Ovary (tissue), 9 donors: ENCODE results near the gene ERCC5. TPM values are rescaled to one million over a fixed set of nuclear protein-coding genes. Genes with fewer than 3 reads are reported as not detected.

Experiments
- DNase-seq, 5 donors: peaks; one replicate each; pipeline ENCODE4 v3.0.0-alpha.2; 2019 to 2020
- H3K27ac ChIP-seq, 2 donors: fragments of 200-600 bp; one replicate each; pipeline versions ENCODE4 v1.5.1 to v1.8.0; 2019 to 2022
- H3K27me3 ChIP-seq: fragments of 200-600 bp; one replicate; pipeline ENCODE4 v1.8.0; 2022
- H3K36me3 ChIP-seq: fragments of 200-600 bp; sonication (generic); one replicate; pipeline ENCODE4 v1.5.1; 2019
- H3K4me1 ChIP-seq: one replicate; pipeline ENCODE4 v1.8.1; 2013; ENCODE audit warnings: mild to moderate bottlenecking, moderate library complexity; ENCODE audit not compliant: insufficient read depth
- H3K4me3 ChIP-seq: fragments of 200-600 bp; sonication (generic); one replicate; pipeline ENCODE4 v1.5.1; 2017
- H3K9me3 ChIP-seq, 2 donors: fragments of 200-600 bp in 1 of 2; sonication (generic) in 1 of 2; one replicate each; pipeline versions ENCODE4 v1.5.1 to v1.8.1; 2013 to 2019; ENCODE audit warnings: mild to moderate bottlenecking in 1 of 2, moderate library complexity in 1 of 2
- EP300 ChIP-seq: sonication (generic); formaldehyde crosslinking; IDR thresholded peaks from one replicate; pipeline ENCODE4 v1.6.1; 2017; ENCODE audit warnings: antibody characterized with exemption
- POLR2A ChIP-seq: fragments of 450-650 bp; IDR thresholded peaks from one replicate; pipeline ENCODE4 v1.6.1; 2017; ENCODE audit warnings: antibody characterized with exemption, mild to moderate bottlenecking, moderate library complexity
- WGBS, 3 donors: extraction: QIAGEN DNeasy Blood & Tissue Kit in 1 of 3; methylation state at CpG; one replicate each; pipeline versions ENCODE4 v1.1.5 to v1.1.7; 2013 to 2017; 5-methylcytosine and 5-hydroxymethylcytosine counted together
- intact Hi-C, 4 donors: fragments of 100-400 bp; cut with DNase I; formaldehyde crosslinking; loops; one replicate each; pipeline versions ENCODE4 v1.11.0 to v1.15.1; 2022 to 2023
- polyA plus RNA-seq, 2 donors: library from polyadenylated mRNA; stranded (reverse); fragments of 200-250 nt in 1 of 2; fragments of 350-450 nt in 1 of 2; fragmentation: Illumina TruSeq in 1 of 2; extraction: RNeasy Lipid Tissue Mini Kit (QIAGEN cat#74804) in 1 of 2; gene quantifications; one replicate each; pipeline ENCODE4 v1.2.3, GENCODE V29; 2013 to 2014
- total RNA-seq, 7 donors: library from RNA; depleted of rRNA in 2 of 7; stranded (reverse); fragments of >200 nt in 2 of 7; fragmentation: NEBNext Ultra II Directional in 3 of 7; extraction: Animal tissue kit (Norgen Biotek cat#: 25700) in 3 of 7; gene quantifications; one replicate each; pipeline versions ENCODE4 v1.1.0 to v1.2.4, GENCODE V29; 2016 to 2023
- TF ChIP-seq, protein P1 (sequence below), 3 donors: fragments of 450-650 bp in 2 of 3; fragments of 200-600 bp in 1 of 3; IDR thresholded peaks; one replicate each; pipeline versions ENCODE4 v1.5.1 to v1.8.0; 2016 to 2022; ENCODE audit warnings: antibody characterized with exemption in 3 of 3, mild to moderate bottlenecking in 1 of 3
- donor health status: DM: no; HTN: no; CAD: no; lungs with moderate emphysema.
- donor health status: DM: no; HTN: no; CAD: no.
- donor health status: Bipolar disorder and iron deficiency.
- donor health status: DM: yes; HTN: yes; CAD: no.
- donor health status: DM: no; HTN: no; CAD: no.
- donor health status: DM: yes; HTN: yes; CAD: no.

The ERCC5 gene
- total and polyA plus RNA-seq, 9 donors, result 38.4 to 65.2 (median 46.1) TPM

DNA sequence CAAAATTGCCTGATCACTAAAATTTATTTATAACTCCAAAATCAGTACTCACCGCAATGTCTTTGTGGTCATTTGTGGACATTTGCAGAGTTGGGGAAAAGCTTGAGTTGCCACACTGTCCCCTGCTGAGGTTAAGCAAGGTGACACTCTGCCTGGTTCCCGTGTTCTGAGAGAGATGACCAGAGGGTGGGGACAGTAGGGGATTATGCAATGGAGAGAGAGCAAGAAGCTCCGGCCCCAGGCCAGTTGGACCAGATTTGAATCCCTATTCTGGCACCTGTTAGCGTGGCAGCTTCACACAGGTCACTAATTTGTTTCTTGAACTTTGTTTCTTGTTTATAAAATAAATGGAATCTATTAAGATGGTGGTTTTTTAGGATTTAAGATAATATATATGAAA, 17.8 kb downstream of the ERCC5 start:
- intact Hi-C loops, result no loop called here
- no peaks in the 10 kb centered on the region for H3K27me3 ChIP-seq
- no peak overlapping the region for H3K4me3 ChIP-seq
- WGBS, 3 donors, result 71 to 95% (median 81%) methylated on average over 4 of the region's 4 CpGs
- no peaks in the 10 kb centered on the region for H3K9me3 ChIP-seq
- no peaks in the 10 kb centered on the region for H3K36me3 ChIP-seq
- TF ChIP-seq, protein P1, sequence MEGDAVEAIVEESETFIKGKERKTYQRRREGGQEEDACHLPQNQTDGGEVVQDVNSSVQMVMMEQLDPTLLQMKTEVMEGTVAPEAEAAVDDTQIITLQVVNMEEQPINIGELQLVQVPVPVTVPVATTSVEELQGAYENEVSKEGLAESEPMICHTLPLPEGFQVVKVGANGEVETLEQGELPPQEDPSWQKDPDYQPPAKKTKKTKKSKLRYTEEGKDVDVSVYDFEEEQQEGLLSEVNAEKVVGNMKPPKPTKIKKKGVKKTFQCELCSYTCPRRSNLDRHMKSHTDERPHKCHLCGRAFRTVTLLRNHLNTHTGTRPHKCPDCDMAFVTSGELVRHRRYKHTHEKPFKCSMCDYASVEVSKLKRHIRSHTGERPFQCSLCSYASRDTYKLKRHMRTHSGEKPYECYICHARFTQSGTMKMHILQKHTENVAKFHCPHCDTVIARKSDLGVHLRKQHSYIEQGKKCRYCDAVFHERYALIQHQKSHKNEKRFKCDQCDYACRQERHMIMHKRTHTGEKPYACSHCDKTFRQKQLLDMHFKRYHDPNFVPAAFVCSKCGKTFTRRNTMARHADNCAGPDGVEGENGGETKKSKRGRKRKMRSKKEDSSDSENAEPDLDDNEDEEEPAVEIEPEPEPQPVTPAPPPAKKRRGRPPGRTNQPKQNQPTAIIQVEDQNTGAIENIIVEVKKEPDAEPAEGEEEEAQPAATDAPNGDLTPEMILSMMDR (IDR thresholded peaks at IDR 0.05), result no peak
- TF ChIP-seq POLR2A (no peak), EP300 (no peak)
- no peaks in the 10 kb centered on the region for H3K4me1 ChIP-seq
- H3K27ac ChIP-seq, result no peak overlapping the region
- DNase-seq, result no peak

DNA sequence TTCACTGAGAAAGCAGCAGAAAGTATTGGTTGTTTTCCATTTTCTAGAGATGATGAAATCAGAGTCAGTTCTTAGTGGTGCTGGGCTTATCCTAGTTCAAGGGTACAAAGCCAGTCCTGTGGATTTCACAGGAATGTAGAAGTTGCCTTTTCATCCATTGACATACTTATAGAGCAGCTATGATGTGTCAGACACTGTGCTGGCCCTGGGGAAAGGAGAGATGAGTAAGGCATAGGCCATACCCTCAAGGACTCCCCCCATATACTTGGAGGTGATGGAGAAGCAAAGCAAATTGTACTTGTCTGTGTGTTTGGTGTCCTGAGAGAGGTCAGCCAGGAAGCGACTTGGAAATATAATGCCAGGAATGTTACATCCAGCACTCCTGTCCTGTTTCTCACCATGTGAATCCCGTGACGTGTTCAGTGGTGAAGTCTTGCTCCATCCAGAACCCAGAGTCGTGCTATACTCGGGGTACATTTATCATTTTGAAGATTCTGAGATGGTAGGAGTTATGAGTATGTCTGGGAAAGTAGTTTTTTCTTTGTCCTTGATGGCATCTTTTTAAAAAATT, 22.6 kb downstream of the ERCC5 start:
- 86 to 95% (median 88%) methylated on average over 5 of the region's 5 CpGs for WGBS, 3 donors
- Histone ChIP-seq H3K4me3 (no peak overlapping the region), H3K36me3 (no peaks in the 10 kb centered on the region), H3K9me3 (no peaks in the 10 kb centered on the region), H3K27me3 (no peaks in the 10 kb centered on the region), H3K4me1 (peaks cover 2% of the 10 kb centered on the region), H3K27ac (no peak overlapping the region)
- intact Hi-C loops, result no loop called here
- TF ChIP-seq EP300 (no peak), POLR2A (no peak)
- TF ChIP-seq, protein P1 (IDR thresholded peaks at IDR 0.05), result no peak
- no peak for DNase-seq

DNA sequence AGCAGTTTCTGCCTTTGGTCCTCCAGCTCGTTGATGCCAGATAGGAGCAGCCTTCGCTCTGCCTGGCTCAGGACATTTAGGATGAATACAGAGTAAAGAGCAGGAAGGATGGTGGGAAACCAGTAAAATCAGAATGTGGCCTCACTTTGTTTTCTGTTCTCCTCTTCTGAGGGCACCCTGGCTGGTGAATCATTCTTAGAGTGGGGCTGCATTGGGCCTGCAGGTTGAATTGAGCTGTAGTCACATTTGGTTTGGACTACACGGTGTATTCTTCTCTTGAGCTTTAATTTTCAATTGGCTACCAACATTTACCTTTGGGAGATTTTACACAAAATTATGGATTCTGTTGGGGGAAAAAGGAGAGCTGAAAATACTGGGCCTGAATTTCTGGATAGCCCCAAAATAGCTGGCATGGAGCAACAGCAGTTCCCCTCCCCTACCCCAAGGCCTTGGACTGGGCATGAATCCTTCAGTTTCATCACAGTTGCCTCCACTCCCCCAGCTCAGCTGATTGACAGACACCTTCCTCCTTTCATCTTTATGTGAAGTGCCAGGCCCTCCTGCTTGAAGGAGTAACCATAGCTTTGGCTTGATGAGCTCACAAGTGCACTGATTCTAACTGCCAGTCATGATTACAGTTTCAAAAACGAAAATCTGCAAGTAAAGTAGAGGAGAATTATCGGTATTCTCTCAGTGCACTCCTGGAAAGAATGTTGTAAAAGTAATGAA, 24.3 kb downstream of the ERCC5 start:
- no peak overlapping the region for H3K4me3 ChIP-seq
- intact Hi-C loops, result no loop called here
- no peaks in the 10 kb centered on the region for H3K36me3 ChIP-seq
- WGBS, 3 donors, result 38 to 46% (median 43%) methylated on average over 5 of the region's 5 CpGs
- H3K27me3 ChIP-seq, result no peaks in the 10 kb centered on the region
- H3K4me1 ChIP-seq, result peaks cover 2% of the 10 kb centered on the region
- no peaks in the 10 kb centered on the region for H3K9me3 ChIP-seq
- no peak for DNase-seq
- TF ChIP-seq POLR2A, result no peak
- TF ChIP-seq EP300, result no peak
- TF ChIP-seq, protein P1 (IDR thresholded peaks at IDR 0.05), result no peak
- H3K27ac ChIP-seq, result no peak overlapping the region

DNA sequence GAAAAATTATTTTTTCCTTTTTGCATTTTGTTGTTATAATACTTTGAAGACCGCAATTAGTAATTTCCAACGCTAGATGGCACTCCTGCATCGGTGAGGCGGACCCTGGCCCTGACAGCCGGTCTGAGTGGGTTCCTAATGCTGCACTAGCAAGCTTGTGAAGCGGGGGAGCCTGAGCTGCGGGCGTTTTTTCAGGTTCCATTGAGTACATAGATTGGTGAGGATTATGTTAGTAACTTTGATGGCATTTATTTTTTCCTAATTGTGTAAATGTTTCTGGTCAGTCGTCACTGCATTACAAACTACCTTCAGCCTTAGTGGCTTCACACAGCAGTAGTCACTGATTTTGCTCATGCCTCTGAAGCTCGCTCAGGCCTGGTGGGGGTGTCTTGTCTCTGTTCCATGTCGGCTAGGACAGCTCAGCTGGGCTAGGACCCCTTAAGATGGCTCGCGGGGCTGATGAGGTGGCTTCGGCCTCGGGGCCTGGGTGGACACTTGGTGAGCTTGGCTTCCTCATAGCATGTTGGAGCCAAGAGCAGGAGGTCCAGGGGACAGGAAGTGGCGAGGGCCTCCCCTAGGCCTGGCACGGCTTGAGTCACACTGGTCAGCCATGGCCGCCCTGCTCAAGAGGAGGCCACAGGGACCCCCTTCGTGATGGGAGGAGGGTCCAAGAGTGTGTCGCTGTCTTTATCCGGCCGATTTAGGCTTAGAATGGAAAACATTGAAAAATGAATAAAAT, 25.0 kb downstream of the ERCC5 start:
- TF ChIP-seq EP300, result no peak
- TF ChIP-seq, protein P1 (IDR thresholded peaks at IDR 0.05), result peak; percentile 30 to 42 (median 30)
- TF ChIP-seq POLR2A, result no peak
- peak; percentile 18 to 50 (median 32) for DNase-seq
- no peaks in the 10 kb centered on the region for H3K36me3 ChIP-seq
- WGBS, 3 donors, result 49 to 54% (median 50%) methylated on average over 22 of the region's 22 CpGs
- intact Hi-C loops, result no loop called here
- no peaks in the 10 kb centered on the region for H3K9me3 ChIP-seq
- no peak overlapping the region for H3K4me3 ChIP-seq
- H3K27me3 ChIP-seq, result no peaks in the 10 kb centered on the region
- H3K4me1 ChIP-seq, result peaks cover 2% of the 10 kb centered on the region
- H3K27ac ChIP-seq, result no peak overlapping the region
